ENCODE data around the gene LMO7.
A peak's percentile ranks its signal among the peaks of the same experiment; 100 is the strongest.
"Not testable (repeated sequence)": the region's sequence is repeated elsewhere in the genome, so short reads cannot be mapped to it uniquely, and the experiment has no call there.

The LMO7 gene

DNA sequence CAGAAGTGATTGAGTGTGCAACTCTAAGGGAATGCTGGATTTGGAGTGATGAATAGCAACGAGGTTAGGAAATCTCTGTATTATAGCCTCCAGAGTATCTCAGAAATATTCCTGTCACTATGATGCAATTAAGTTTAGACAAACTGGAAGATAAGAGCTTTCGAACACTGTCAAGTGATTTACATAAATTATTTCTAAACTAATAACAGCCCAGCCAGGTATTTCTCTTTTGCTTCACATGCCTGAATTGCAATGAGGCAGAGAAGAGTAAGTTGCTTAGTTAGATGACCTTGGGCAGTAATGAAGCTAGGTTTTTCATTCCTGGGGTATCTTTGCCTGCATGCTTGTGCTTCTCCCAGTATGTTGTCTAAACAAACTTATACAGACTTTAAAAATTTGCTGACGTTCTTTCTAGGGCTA lies 134.5 kb downstream of the LMO7 start:
- DNase-seq, result peak; percentile 23
- H3K36me3 ChIP-seq (replicated peaks), result no peaks in the 10 kb centered on the region
- peak overlapping the region; percentile 17 for H3K27ac ChIP-seq
- TF ChIP-seq CTCF (IDR thresholded peaks at IDR 0.05; ENCODE audit: low read depth, low read length, missing control alignments), result no peak
- in situ Hi-C loops (cut with HindIII; ENCODE audit: low pct_ligation_motif_present, low sequenced_read_pairs), result no loop called here
- H3K4me3 ChIP-seq (ENCODE audit: low read depth, low read length), result no peak overlapping the region
- H3K27me3 ChIP-seq (replicated peaks), result no peaks in the 10 kb centered on the region

DNA sequence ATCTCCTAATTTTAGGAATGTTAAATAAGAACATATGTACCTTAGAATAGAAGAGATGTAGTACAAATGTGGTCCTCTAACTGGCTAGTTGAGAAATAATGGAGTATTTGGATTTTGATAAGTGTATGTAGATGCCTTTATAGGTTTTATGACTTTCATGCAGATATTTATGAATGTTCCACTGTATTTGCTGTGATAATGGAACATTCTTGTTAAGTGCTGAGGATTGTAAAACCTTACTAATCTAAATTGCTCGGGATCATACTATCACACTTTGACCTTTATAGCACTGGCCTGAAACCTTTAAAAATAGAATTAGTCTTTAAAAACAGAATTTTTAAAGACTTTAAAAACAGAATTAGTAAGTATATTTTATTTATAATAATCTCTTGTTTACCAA lies 135.1 kb downstream of the LMO7 start:
- Histone ChIP-seq H3K27me3 (replicated peaks) (no peaks in the 10 kb centered on the region), H3K27ac (peak overlapping the region; percentile 17), H3K36me3 (replicated peaks) (no peaks in the 10 kb centered on the region), H3K4me3 (ENCODE audit: low read depth, low read length) (no peak overlapping the region)
- TF ChIP-seq CTCF (IDR thresholded peaks at IDR 0.05; ENCODE audit: low read depth, low read length, missing control alignments), result no peak
- no peak for DNase-seq
- in situ Hi-C loops (cut with HindIII; ENCODE audit: low pct_ligation_motif_present, low sequenced_read_pairs), result no loop called here

GRCh38 chr13:75771818-75772217 lies 135.7 kb downstream of the LMO7 start:
- Histone ChIP-seq H3K27me3 (replicated peaks) (no peaks in the 10 kb centered on the region), H3K36me3 (replicated peaks) (no peaks in the 10 kb centered on the region), H3K27ac (peak overlapping the region; percentile 35), H3K4me3 (ENCODE audit: low read depth, low read length) (no peak overlapping the region)
- peak; percentile 43 for DNase-seq
- TF ChIP-seq CTCF (IDR thresholded peaks at IDR 0.05; ENCODE audit: low read depth, low read length, missing control alignments), result no peak
- in situ Hi-C loops (cut with HindIII; ENCODE audit: low pct_ligation_motif_present, low sequenced_read_pairs), result no loop called here

- TF ChIP-seq CTCF (IDR thresholded peaks at IDR 0.05; ENCODE audit: low read depth, low read length, missing control alignments), result no peak
- H3K36me3 ChIP-seq (replicated peaks), result no peaks in the 10 kb centered on the region
- no peak overlapping the region for H3K4me3 ChIP-seq (ENCODE audit: low read depth, low read length)
- no peak for DNase-seq
- in situ Hi-C loops (cut with HindIII; ENCODE audit: low pct_ligation_motif_present, low sequenced_read_pairs), result no loop called here
- H3K27ac ChIP-seq, result no peak overlapping the region
- H3K27me3 ChIP-seq (replicated peaks), result no peaks in the 10 kb centered on the region
Measured at GRCh38 chr13:75774176-75774575, 138.0 kb downstream of the LMO7 start.

GRCh38 chr13:75776550-75776949 lies 140.4 kb downstream of the LMO7 start:
- H3K36me3 ChIP-seq (replicated peaks), result peaks cover 2% of the 10 kb centered on the region
- no peak for DNase-seq
- H3K4me3 ChIP-seq (ENCODE audit: low read depth, low read length), result no peak overlapping the region
- no peak for TF ChIP-seq CTCF (IDR thresholded peaks at IDR 0.05; ENCODE audit: low read depth, low read length, missing control alignments)
- no peaks in the 10 kb centered on the region for H3K27me3 ChIP-seq (replicated peaks)
- in situ Hi-C loops (cut with HindIII; ENCODE audit: low pct_ligation_motif_present, low sequenced_read_pairs), result no loop called here
- H3K27ac ChIP-seq, result no peak overlapping the region

DNA sequence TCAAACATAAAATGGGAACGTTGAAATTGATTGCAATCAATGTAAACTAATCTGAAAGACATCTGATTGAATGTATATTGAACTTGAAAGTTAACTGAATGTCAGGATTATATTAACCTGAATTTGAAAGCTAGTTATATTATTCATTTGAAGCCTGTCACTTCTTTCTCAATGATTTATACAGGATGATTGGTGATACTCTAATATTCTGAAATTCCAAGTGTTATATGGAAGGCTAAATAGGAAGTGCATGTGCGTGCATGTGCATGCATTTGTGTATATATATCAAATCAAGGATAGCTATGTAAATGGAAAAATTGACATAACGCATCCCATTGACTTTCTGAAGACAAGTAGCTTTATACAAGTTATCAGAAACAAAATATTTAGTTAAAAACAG lies 143.3 kb downstream of the LMO7 start:
- no peak for TF ChIP-seq CTCF (IDR thresholded peaks at IDR 0.05; ENCODE audit: low read depth, low read length, missing control alignments)
- in situ Hi-C loops (cut with HindIII; ENCODE audit: low pct_ligation_motif_present, low sequenced_read_pairs), result no loop called here
- no peak for DNase-seq
- H3K27me3 ChIP-seq (replicated peaks), result no peaks in the 10 kb centered on the region
- H3K36me3 ChIP-seq (replicated peaks), result peaks cover 2% of the 10 kb centered on the region
- H3K27ac ChIP-seq, result no peak overlapping the region
- no peak overlapping the region for H3K4me3 ChIP-seq (ENCODE audit: low read depth, low read length)

- in situ Hi-C loops (cut with HindIII; ENCODE audit: low pct_ligation_motif_present, low sequenced_read_pairs); H3K36me3 ChIP-seq (replicated peaks); H3K27me3 ChIP-seq (replicated peaks); H3K4me3 ChIP-seq (ENCODE audit: low read depth, low read length); H3K27ac ChIP-seq; DNase-seq: not testable (repeated sequence)
Measured at GRCh38 chr13:75780103-75780502, 144.0 kb downstream of the LMO7 start.
